Parathyroid adenoma (tissue), 2 donors: Measurements from ENCODE around the gene KMO.

Source experiments
- H2AFZ ChIP-seq: fragments of 300-600 bp; sonication (generic); one replicate; pipeline ENCODE4 v1.7.0; 2017; ENCODE audit warnings: antibody characterized with exemption, mild to moderate bottlenecking
- H3K27ac ChIP-seq: fragments of 300-600 bp; sonication (generic); one replicate; pipeline ENCODE4 v1.7.0; 2017
- H3K27me3 ChIP-seq: fragments of 300-600 bp; sonication (generic); one replicate; pipeline ENCODE4 v1.7.0; 2017; ENCODE audit warnings: low read length; ENCODE audit not compliant: control insufficient read depth, insufficient read depth
- H3K36me3 ChIP-seq: fragments of 300-600 bp; sonication (generic); one replicate; pipeline ENCODE4 v1.7.0; 2017; ENCODE audit warnings: low read length; ENCODE audit not compliant: control insufficient read depth, insufficient read depth
- H3K4me1 ChIP-seq: fragments of 300-600 bp; sonication (generic); one replicate; pipeline ENCODE4 v1.7.0; 2017; ENCODE audit warnings: control low read depth
- H3K4me2 ChIP-seq: fragments of 300-600 bp; sonication (generic); one replicate; pipeline ENCODE4 v1.7.0; 2017; ENCODE audit warnings: low read length
- H3K4me3 ChIP-seq: fragments of 300-600 bp; sonication (generic); one replicate; pipeline ENCODE4 v1.7.0; 2017; ENCODE audit warnings: low read depth, low read length
- H3K79me2 ChIP-seq: fragments of 300-600 bp; sonication (generic); one replicate; pipeline ENCODE4 v1.7.0; 2017; ENCODE audit warnings: control low read depth
- H3K9ac ChIP-seq: fragments of 300-600 bp; sonication (generic); one replicate; pipeline ENCODE4 v1.7.0; 2017; ENCODE audit warnings: mild to moderate bottlenecking
- H3K9me3 ChIP-seq: fragments of 300-600 bp; sonication (generic); one replicate; pipeline ENCODE4 v1.7.0; 2017; ENCODE audit warnings: low read length; ENCODE audit not compliant: control insufficient read depth
- CTCF ChIP-seq: fragments of 300-600 bp; sonication (generic); IDR thresholded peaks from one replicate; pipeline ENCODE4 v1.7.0; 2017; ENCODE audit warnings: antibody characterized with exemption, mild to moderate bottlenecking
- donor health status: primary hyperparathyroidism.

KMO gene

GRCh38 chr1:241637604-241638003 lies 105.4 kb downstream of the KMO start:
- Histone ChIP-seq H3K4me2 (no peak overlapping the region), H2AFZ (no peak overlapping the region), H3K4me1 (peaks cover 4% of the 10 kb centered on the region), H3K79me2 (no peaks in the 10 kb centered on the region), H3K27ac (no peak overlapping the region), H3K9me3 (no peaks in the 10 kb centered on the region), H3K9ac (no peak overlapping the region), H3K4me3 (no peak overlapping the region), H3K27me3 (no peaks in the 10 kb centered on the region), H3K36me3 (no peaks in the 10 kb centered on the region)
- no peak for TF ChIP-seq CTCF

- Histone ChIP-seq H3K36me3 (no peaks in the 10 kb centered on the region), H2AFZ (no peak overlapping the region), H3K79me2 (no peaks in the 10 kb centered on the region), H3K9ac (no peak overlapping the region), H3K27ac (no peak overlapping the region), H3K27me3 (no peaks in the 10 kb centered on the region), H3K4me2 (no peak overlapping the region), H3K4me1 (peaks cover 4% of the 10 kb centered on the region), H3K9me3 (no peaks in the 10 kb centered on the region), H3K4me3 (no peak overlapping the region)
- TF ChIP-seq CTCF, result no peak
Observed at GRCh38 chr1:241638099-241638682, 106.0 kb downstream of the KMO start.

GRCh38 chr1:241638909-241639622 lies 106.9 kb downstream of the KMO start:
- Histone ChIP-seq H3K36me3 (no peaks in the 10 kb centered on the region), H3K9me3 (no peaks in the 10 kb centered on the region), H3K4me2 (peak overlapping the region; percentile 64), H2AFZ (peak overlapping the region; percentile 66), H3K79me2 (no peaks in the 10 kb centered on the region), H3K4me3 (peak overlapping the region; percentile 65), H3K9ac (no peak overlapping the region), H3K27me3 (no peaks in the 10 kb centered on the region), H3K27ac (no peak overlapping the region), H3K4me1 (peaks cover 4% of the 10 kb centered on the region)
- TF ChIP-seq CTCF, result no peak

- Histone ChIP-seq H3K9ac (no peak overlapping the region), H3K4me2 (peak overlapping the region; percentile 64), H3K4me3 (peak overlapping the region; percentile 65), H2AFZ (peak overlapping the region; percentile 92), H3K79me2 (no peaks in the 10 kb centered on the region), H3K9me3 (no peaks in the 10 kb centered on the region), H3K27ac (no peak overlapping the region), H3K27me3 (no peaks in the 10 kb centered on the region), H3K36me3 (no peaks in the 10 kb centered on the region), H3K4me1 (peaks cover 4% of the 10 kb centered on the region)
- TF ChIP-seq CTCF, result no peak
Observed at GRCh38 chr1:241639623-241640148, 107.5 kb downstream of the KMO start.
